Forelimb muscle (tissue), 1 donor: ENCODE measurements around the gene CCDC158. TPM values are rescaled to one million over a fixed set of nuclear protein-coding genes. Genes with fewer than 3 reads are reported as not detected.
"Not testable (repeated sequence)": the region's sequence is repeated elsewhere in the genome, so short reads cannot be mapped to it uniquely, and the experiment has no call there.

Experiments used
- DNase-seq: peaks from one replicate; pipeline ENCODE4 v3.0.0-alpha.2; 2013; ENCODE audit warnings: low read depth
- polyA plus RNA-seq: library from polyadenylated mRNA; unstranded; fragments of 120-200 nt; gene quantifications from one replicate; pipeline ENCODE4 v1.2.1, GENCODE V29; 2013; ENCODE audit not compliant: insufficient read length

CCDC158 gene
- 0.75 TPM for polyA plus RNA-seq

- DNase-seq = no peak
Measured at GRCh38 chr4:76420762-76421581, at the start of gene CCDC158. CCDC158 (minus strand) TSS chr4:76421141; CDS start chr4:76403207, 17,934 bp downstream.

GRCh38 chr4:76470532-76470931, 49.6 kb upstream of the CCDC158 start:
- DNase-seq = no peak

GRCh38 chr4:76470064-76470463, 49.1 kb upstream of the CCDC158 start:
- no peak for DNase-seq

GRCh38 chr4:76463568-76463967, 42.6 kb upstream of the CCDC158 start:
- DNase-seq = no peak

- peak; percentile 48 for DNase-seq
Measured at GRCh38 chr4:76459291-76459723, 38.4 kb upstream of the CCDC158 start.

GRCh38 chr4:76458825-76459224, 37.9 kb upstream of the CCDC158 start:
- DNase-seq = no peak

GRCh38 chr4:76458297-76458696, 37.4 kb upstream of the CCDC158 start:
- no peak for DNase-seq

- no peak for DNase-seq
Measured at GRCh38 chr4:76457885-76458284, 36.9 kb upstream of the CCDC158 start.

GRCh38 chr4:76454073-76454472, 33.1 kb upstream of the CCDC158 start:
- DNase-seq = not testable (repeated sequence)

- no peak for DNase-seq
Measured at GRCh38 chr4:76453232-76453631, 32.3 kb upstream of the CCDC158 start.

GRCh38 chr4:76449833-76450232, 28.9 kb upstream of the CCDC158 start:
- DNase-seq = no peak

- DNase-seq = no peak
Measured at GRCh38 chr4:76449362-76449767, 28.4 kb upstream of the CCDC158 start.

GRCh38 chr4:76448211-76448610, 27.3 kb upstream of the CCDC158 start:
- DNase-seq = no peak

GRCh38 chr4:76447393-76447851, 26.5 kb upstream of the CCDC158 start:
- no peak for DNase-seq

- no peak for DNase-seq
Measured at GRCh38 chr4:76445911-76446310, 25.0 kb upstream of the CCDC158 start.

GRCh38 chr4:76443376-76443775, 22.4 kb upstream of the CCDC158 start:
- DNase-seq = no peak

- no peak for DNase-seq
Measured at GRCh38 chr4:76442807-76443206, 21.9 kb upstream of the CCDC158 start.

GRCh38 chr4:76441881-76442280, 20.9 kb upstream of the CCDC158 start:
- no peak for DNase-seq

- DNase-seq = no peak
Measured at GRCh38 chr4:76439491-76439890, 18.6 kb upstream of the CCDC158 start.

- DNase-seq = no peak
Measured at GRCh38 chr4:76435528-76436319, 14.8 kb upstream of the CCDC158 start.

GRCh38 chr4:76434901-76435527, 14.1 kb upstream of the CCDC158 start, which contains the start of gene SHROOM3:
SHROOM3 (plus strand) TSS chr4:76435229; CDS start chr4:76436053, 824 bp downstream.
- DNase-seq = no peak
